HG03039 (cell line): ENCODE data around the gene AP3S1.
"Not testable (repeated sequence)": the region's sequence is repeated elsewhere in the genome, so short reads cannot be mapped to it uniquely, and the experiment has no call there.

Experiments
- ATAC-seq: cut with Tn5 transposase; IDR thresholded peaks from one replicate; pipeline ENCODE4 v1.9.1; 2021; ENCODE audit warnings: mild to moderate bottlenecking, moderate library complexity; ENCODE audit not compliant: unreplicated experiment

The AP3S1 gene

GRCh38 chr5:115869256-115869795 is 27.6 kb downstream of the AP3S1 start:
- ATAC-seq: no peak

GRCh38 chr5:115872447-115872846 is 30.7 kb downstream of the AP3S1 start:
- no peak for ATAC-seq

GRCh38 chr5:115873392-115873791 is 31.7 kb downstream of the AP3S1 start:
- ATAC-seq: no peak

- no peak for ATAC-seq
Observed at GRCh38 chr5:115875447-115875846, 33.7 kb downstream of the AP3S1 start.

- ATAC-seq: not testable (repeated sequence)
Observed at GRCh38 chr5:115877342-115877741, 35.6 kb downstream of the AP3S1 start.

GRCh38 chr5:115882434-115882833 is 40.7 kb downstream of the AP3S1 start:
- ATAC-seq: not testable (repeated sequence)

GRCh38 chr5:115884704-115885103 is 43.0 kb downstream of the AP3S1 start:
- no peak for ATAC-seq

GRCh38 chr5:115885208-115885607 is 43.5 kb downstream of the AP3S1 start:
- ATAC-seq: not testable (repeated sequence)

GRCh38 chr5:115888027-115888426 is 46.3 kb downstream of the AP3S1 start:
- no peak for ATAC-seq

GRCh38 chr5:115892021-115892420 is 50.3 kb downstream of the AP3S1 start:
- no peak for ATAC-seq

GRCh38 chr5:115894342-115894741 is 52.6 kb downstream of the AP3S1 start:
- ATAC-seq: no peak

GRCh38 chr5:115895821-115896220 is 54.1 kb downstream of the AP3S1 start:
- no peak for ATAC-seq

GRCh38 chr5:115898656-115899055 is 56.9 kb downstream of the AP3S1 start:
- no peak for ATAC-seq

- ATAC-seq: no peak
Observed at GRCh38 chr5:115907177-115907576, 65.4 kb downstream of the AP3S1 start.

- ATAC-seq: not testable (repeated sequence)
Observed at GRCh38 chr5:115913623-115914400, 72.1 kb downstream of the AP3S1 start.

GRCh38 chr5:115920171-115920725 is 78.5 kb downstream of the AP3S1 start:
- ATAC-seq: no peak

GRCh38 chr5:115928578-115929407 is 87.1 kb downstream of the AP3S1 start:
- not testable (repeated sequence) for ATAC-seq

- not testable (repeated sequence) for ATAC-seq
Observed at GRCh38 chr5:115930171-115930570, 88.4 kb downstream of the AP3S1 start.

GRCh38 chr5:115930630-115931337 is 89.0 kb downstream of the AP3S1 start:
- no peak for ATAC-seq

- ATAC-seq: no peak
Observed at GRCh38 chr5:115932991-115933390, 91.3 kb downstream of the AP3S1 start.
